Tibial nerve (tissue), 4 donors: ENCODE measurements around the gene CDCP2.

ENCODE experiments used
- CTCF ChIP-seq, 5 experiments: fragments of 200-600 bp in 3 of 5; fragments of 450-650 bp in 2 of 5; sonication (generic) in 3 of 5; IDR thresholded peaks; one replicate each; pipeline ENCODE4 v1.5.1; 2016 to 2019; ENCODE audit warnings: antibody characterized with exemption in 5 of 5, mild to moderate bottlenecking in 3 of 5, moderate library complexity in 2 of 5
- EP300 ChIP-seq, 2 donors: sonication (generic); formaldehyde crosslinking; IDR thresholded peaks; one replicate each; pipeline ENCODE4 v1.6.1; 2017; ENCODE audit warnings: antibody characterized with exemption in 2 of 2, mild to moderate bottlenecking in 1 of 2
- POLR2A ChIP-seq, 2 donors: fragments of 450-650 bp; IDR thresholded peaks; one replicate each; pipeline ENCODE4 v1.6.1; 2017; ENCODE audit warnings: antibody characterized with exemption in 2 of 2, mild to moderate bottlenecking in 2 of 2, moderate library complexity in 2 of 2

- no peak for TF ChIP-seq CTCF (IDR thresholded peaks at IDR 0.05)
- TF ChIP-seq POLR2A (IDR thresholded peaks at IDR 0.05): no peak
- no peak for TF ChIP-seq EP300 (IDR thresholded peaks at IDR 0.05)
Measured at GRCh38 chr1:54144366-54144765, 8.4 kb downstream of the CDCP2 start.
